Measurements from ENCODE around the gene APOBEC3A.

- TF ChIP-seq SIN3A (IDR thresholded peaks at IDR 0.05; ENCODE audit: borderline replicate concordance, insufficient read depth, low read length): no peak
- no peak for TF ChIP-seq REST (IDR thresholded peaks at IDR 0.05; ENCODE audit: insufficient read depth in 1 of 2, low read depth in 2 of 2, low read length in 2 of 2)
These were observed 12.8 kb upstream of the APOBEC3A start for GRCh38 chr22:38944653-38945052.
